ENCODE data around the gene FRRS1L. TPM values are rescaled to one million over a fixed set of nuclear protein-coding genes. Genes with fewer than 3 reads are reported as not detected.

The FRRS1L gene
- total and polyA plus RNA-seq, 2 donors (not counting 1 experiment from before 2014, with no cell fraction given): not detected

- no peak for DNase-seq
- no peak for ATAC-seq (ENCODE audit: low read depth)
- TF ChIP-seq CTCF (IDR thresholded peaks at IDR 0.05) (no peak), EZH2 (IDR thresholded peaks at IDR 0.05; ENCODE audit: borderline replicate concordance, insufficient read depth, low read depth, low read length, poor library complexity, severe bottlenecking) (no peak)
- H3K27me3 Mint-ChIP-seq: peaks cover 24% of the 10 kb centered on the region
- no peak overlapping the region for H3K9ac ChIP-seq (ENCODE audit: low read length)
- H3K4me1 Mint-ChIP-seq: no peaks in the 10 kb centered on the region
- ChIA-PET POLR2A (no interaction called here), CTCF (no interaction called here)
- no peak overlapping the region for H2AFZ ChIP-seq (ENCODE audit: insufficient read depth, low read depth, low read length, poor library complexity, severe bottlenecking)
- WGBS (ENCODE audit: insufficient coverage): 100% methylated on average over 1 of the region's 1 CpG
- no peaks in the 10 kb centered on the region for H3K4me1 ChIP-seq (ENCODE audit: control insufficient read depth in 2 of 2, insufficient read depth in 2 of 2, low read length in 2 of 2)
- H3K79me2 ChIP-seq (ENCODE audit: control insufficient read depth, insufficient read depth, low read length): no peaks in the 10 kb centered on the region
- no peak overlapping the region for H3K27ac Mint-ChIP-seq
- no peaks in the 10 kb centered on the region for H4K20me1 ChIP-seq (ENCODE audit: control insufficient read depth, insufficient read depth, low read length, poor library complexity, severe bottlenecking)
- H3K27me3 ChIP-seq (replicated peaks in 1 of 4; ENCODE audit: control extremely low read depth in 1 of 4, control insufficient read depth in 3 of 4, insufficient read depth in 4 of 4, low read length in 3 of 4): peaks cover 0 to 23% (median 8%) of the 10 kb centered on the region in 4 experiments
- no peaks in the 10 kb centered on the region for H3K9me3 Mint-ChIP-seq (ENCODE audit: insufficient read depth)
- intact Hi-C loops (cut with micrococcal nuclease): no loop called here
- no peak overlapping the region for H3K4me2 ChIP-seq (replicated peaks; ENCODE audit: low read depth, low read length, poor library complexity, severe bottlenecking)
- H3K9me3 ChIP-seq (ENCODE audit: control extremely low read depth in 1 of 3, control insufficient read depth in 2 of 3, insufficient read depth in 1 of 3, low read length in 2 of 3): no peaks in the 10 kb centered on the region
- H3K4me3 ChIP-seq (ENCODE audit: control extremely low read depth in 1 of 5, extremely low read depth in 1 of 5, insufficient read depth in 1 of 5, low read depth in 2 of 5, low read length in 4 of 5): no peak overlapping the region
- no peak overlapping the region for H3K4me3 Mint-ChIP-seq
- no peak overlapping the region for H3K27ac ChIP-seq (ENCODE audit: low read length in 2 of 2)
- no peaks in the 10 kb centered on the region for H3K36me3 ChIP-seq (replicated peaks in 1 of 2; ENCODE audit: control extremely low read depth in 1 of 2, control insufficient read depth in 1 of 2, extremely low read depth in 1 of 2, insufficient read depth in 2 of 2, low read length in 1 of 2)
Measured at GRCh38 chr9:109172935-109173334, 5.9 kb upstream of the FRRS1L start.

GRCh38 chr9:109171926-109172325, 4.9 kb upstream of the FRRS1L start:
- no peak overlapping the region for H3K4me3 Mint-ChIP-seq
- Histone ChIP-seq H4K20me1 (ENCODE audit: control insufficient read depth, insufficient read depth, low read length, poor library complexity, severe bottlenecking) (no peaks in the 10 kb centered on the region), H2AFZ (ENCODE audit: insufficient read depth, low read depth, low read length, poor library complexity, severe bottlenecking) (no peak overlapping the region), H3K27ac (ENCODE audit: low read length in 2 of 2) (no peak overlapping the region), H3K9ac (ENCODE audit: low read length) (no peak overlapping the region), H3K4me2 (replicated peaks; ENCODE audit: low read depth, low read length, poor library complexity, severe bottlenecking) (no peak overlapping the region), H3K79me2 (ENCODE audit: control insufficient read depth, insufficient read depth, low read length) (no peaks in the 10 kb centered on the region), H3K9me3 (ENCODE audit: control extremely low read depth in 1 of 3, control insufficient read depth in 2 of 3, insufficient read depth in 1 of 3, low read length in 2 of 3) (no peaks in the 10 kb centered on the region), H3K4me3 (ENCODE audit: control extremely low read depth in 1 of 5, extremely low read depth in 1 of 5, insufficient read depth in 1 of 5, low read depth in 2 of 5, low read length in 4 of 5) (no peak overlapping the region), H3K4me1 (ENCODE audit: control insufficient read depth in 2 of 2, insufficient read depth in 2 of 2, low read length in 2 of 2) (no peaks in the 10 kb centered on the region), H3K27me3 (replicated peaks in 1 of 4; ENCODE audit: control extremely low read depth in 1 of 4, control insufficient read depth in 3 of 4, insufficient read depth in 4 of 4, low read length in 3 of 4) (peaks cover 0 to 23% (median 16%) of the 10 kb centered on the region in 4 experiments), H3K36me3 (replicated peaks in 1 of 2; ENCODE audit: control extremely low read depth in 1 of 2, control insufficient read depth in 1 of 2, extremely low read depth in 1 of 2, insufficient read depth in 2 of 2, low read length in 1 of 2) (no peaks in the 10 kb centered on the region)
- POLR2A ChIA-PET: no interaction called here
- 84% methylated on average over 3 of the region's 3 CpGs for WGBS (ENCODE audit: insufficient coverage)
- peaks cover 32% of the 10 kb centered on the region for H3K27me3 Mint-ChIP-seq
- no peaks in the 10 kb centered on the region for H3K9me3 Mint-ChIP-seq (ENCODE audit: insufficient read depth)
- H3K27ac Mint-ChIP-seq: no peak overlapping the region
- CTCF ChIA-PET: interaction anchor here (0.6 kb wide), 1 partner anchor 1343 kb away, joined by 3 read pairs; no protein-coding TSS in a partner anchor
- H3K4me1 Mint-ChIP-seq: peaks cover 2% of the 10 kb centered on the region
- ATAC-seq (ENCODE audit: low read depth) (no peak), DNase-seq (no peak)
- intact Hi-C loops (cut with micrococcal nuclease): no loop called here
- no peak for TF ChIP-seq EZH2 (IDR thresholded peaks at IDR 0.05; ENCODE audit: borderline replicate concordance, insufficient read depth, low read depth, low read length, poor library complexity, severe bottlenecking)
- TF ChIP-seq CTCF (IDR thresholded peaks at IDR 0.05): no peak

Measured in B cell (primary cell).